ENCODE measurements around the gene NUDCD3.
"Not testable (repeated sequence)": the region's sequence is repeated elsewhere in the genome, so short reads cannot be mapped to it uniquely, and the experiment has no call there.

The NUDCD3 gene

GRCh38 chr7:44515590-44516268 lies 25.3 kb upstream of the NUDCD3 start:
- FAIRE-seq = no peak
- DNase-seq (ENCODE audit: insufficient read length, low spot score) = no peak
- no peak for TF ChIP-seq CTCF (IDR thresholded peaks at IDR 0.05; ENCODE audit: insufficient read depth, missing control alignments)

- no peak for TF ChIP-seq CTCF (IDR thresholded peaks at IDR 0.05; ENCODE audit: insufficient read depth, missing control alignments)
- no peak for FAIRE-seq
Measured at GRCh38 chr7:44512736-44513135, 22.3 kb upstream of the NUDCD3 start.

DNA sequence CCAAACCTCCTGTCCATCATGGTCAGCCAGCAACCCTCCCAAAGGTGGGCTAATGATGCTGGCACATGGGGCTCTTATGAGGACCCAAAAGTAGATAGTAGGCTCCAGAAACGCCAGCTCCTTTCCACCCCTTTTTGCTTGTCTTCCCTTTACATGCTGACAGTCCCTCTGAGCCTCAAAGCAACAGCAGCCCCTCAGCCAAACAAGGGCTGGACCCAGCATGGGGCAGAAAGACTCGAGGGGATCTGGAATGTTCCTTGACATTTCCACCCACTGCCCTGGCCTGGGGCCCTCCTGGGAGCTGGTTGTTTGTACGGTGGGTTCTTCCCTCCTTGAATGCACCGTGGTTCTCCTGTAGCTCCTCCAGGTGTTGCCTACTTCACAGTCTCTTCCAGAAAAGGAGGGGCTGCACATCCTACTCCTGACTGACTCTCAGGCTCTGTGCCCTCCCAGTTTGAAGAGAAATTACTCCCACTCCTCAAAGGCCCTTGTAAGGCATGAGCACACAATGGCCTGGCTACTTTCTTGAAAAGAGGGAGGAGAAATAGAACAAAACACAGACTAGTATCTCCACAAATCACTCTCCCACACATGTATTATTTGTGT lies 21.5 kb upstream of the NUDCD3 start:
- FAIRE-seq (no peak), DNase-seq (ENCODE audit: insufficient read length, low spot score) (no peak)
- TF ChIP-seq CTCF (IDR thresholded peaks at IDR 0.05; ENCODE audit: insufficient read depth, missing control alignments) = no peak

More at GRCh38 chr7:44512736-44513135, 22.3 kb upstream of the NUDCD3 start:
- no peak for DNase-seq (ENCODE audit: insufficient read length, low spot score)

DNA sequence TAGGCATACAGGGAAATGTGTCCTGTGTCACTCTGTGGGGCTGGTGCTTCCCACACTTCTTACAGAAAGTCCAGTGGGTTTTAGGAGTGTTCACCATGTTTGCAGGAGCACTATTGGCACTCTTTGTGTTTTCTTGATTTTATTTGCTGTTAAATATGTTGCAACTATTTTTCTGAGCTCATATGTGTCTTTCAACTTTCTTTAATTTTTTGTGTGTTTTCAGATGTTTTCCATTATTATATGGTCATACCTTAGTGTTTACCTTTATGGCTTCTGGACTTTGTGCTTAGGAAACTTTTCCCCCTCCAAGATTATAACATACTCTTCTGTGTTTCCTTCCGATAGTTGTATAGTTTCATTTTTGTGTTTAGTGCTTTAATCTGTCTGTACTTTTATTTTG lies 20.8 kb upstream of the NUDCD3 start:
- DNase-seq (ENCODE audit: insufficient read length, low spot score) (no peak), FAIRE-seq (no peak)
- TF ChIP-seq CTCF (IDR thresholded peaks at IDR 0.05; ENCODE audit: insufficient read depth, missing control alignments) = no peak

- FAIRE-seq (no peak), DNase-seq (ENCODE audit: insufficient read length, low spot score) (no peak)
- TF ChIP-seq CTCF (IDR thresholded peaks at IDR 0.05; ENCODE audit: insufficient read depth, missing control alignments) = no peak
Measured at GRCh38 chr7:44508328-44509030, 18.0 kb upstream of the NUDCD3 start.

- FAIRE-seq; DNase-seq (ENCODE audit: insufficient read length, low spot score): not testable (repeated sequence)
Measured at GRCh38 chr7:44506592-44507288, 16.3 kb upstream of the NUDCD3 start.

GRCh38 chr7:44505595-44505994 lies 15.1 kb upstream of the NUDCD3 start:
- DNase-seq (ENCODE audit: insufficient read length, low spot score) (no peak), FAIRE-seq (no peak)
- TF ChIP-seq CTCF (IDR thresholded peaks at IDR 0.05; ENCODE audit: insufficient read depth, missing control alignments) = no peak

Data from D721Med (cell line).